HepG2 (cell line): ENCODE measurements around the gene HSF4. TPM values are rescaled to one million over a fixed set of nuclear protein-coding genes. Genes with fewer than 3 reads are reported as not detected.

ENCODE experiments used
- ATF4 ChIP-seq, 2 experiments: fragments of 450-650 bp in 1 of 2; sonication (generic) in 1 of 2; formaldehyde crosslinking; IDR thresholded peaks; 2 replicates each; pipeline versions ENCODE4 v1.5.0 to v1.8.0; 2020 to 2022; ENCODE audit warnings: mild to moderate bottlenecking in 1 of 2, missing genetic modification reagents in 1 of 2
- CEBPG ChIP-seq: IDR thresholded peaks from 2 replicates; pipeline ENCODE4 v1.6.1; 2016
- CERS6 ChIP-seq: sonication (generic); formaldehyde crosslinking; IDR thresholded peaks from 2 replicates; pipeline ENCODE4 v1.5.0; 2020; ENCODE audit warnings: missing genetic modification reagents
- ELF3 ChIP-seq: IDR thresholded peaks from 2 replicates; pipeline ENCODE4 v1.6.1; 2016; ENCODE audit warnings: missing genetic modification reagents, missing compliant biosample characterization
- FOSL1 ChIP-seq: sonication (generic); formaldehyde crosslinking; IDR thresholded peaks from 2 replicates; pipeline ENCODE4 v1.9.0; 2021; ENCODE audit warnings: missing genetic modification reagents, borderline replicate concordance
- JARID2 ChIP-seq: sonication (generic); formaldehyde crosslinking; IDR thresholded peaks from 2 replicates; pipeline ENCODE4 v1.8.1; 2023; ENCODE audit warnings: missing genetic modification reagents, inconsistent platforms; ENCODE audit not compliant: insufficient replicate concordance
- MNT ChIP-seq: fragments of 450-650 bp; IDR thresholded peaks from 2 replicates; pipeline ENCODE4 v1.6.1; 2016
- NPAS2 ChIP-seq: sonication (generic); formaldehyde crosslinking; IDR thresholded peaks from 2 replicates; pipeline ENCODE4 v1.8.0; 2022; ENCODE audit warnings: mild to moderate bottlenecking, missing genetic modification reagents, borderline replicate concordance
- NR2F1 ChIP-seq, 2 experiments: fragments of 450-650 bp in 1 of 2; formaldehyde crosslinking in 1 of 2; IDR thresholded peaks; 2 replicates each; pipeline versions ENCODE4 v1.5.0 to v1.6.1; 2016 to 2020; ENCODE audit warnings: mild to moderate bottlenecking in 1 of 2, missing compliant biosample characterization in 1 of 2, missing genetic modification reagents in 1 of 2, moderate library complexity in 1 of 2
- PHB2 ChIP-seq: fragments of 450-650 bp; IDR thresholded peaks from 2 replicates; pipeline ENCODE4 v1.6.1; 2018; ENCODE audit not compliant: partially characterized antibody
- SETDB1 ChIP-seq: sonication (generic); formaldehyde crosslinking; IDR thresholded peaks from 2 replicates; pipeline ENCODE4 v1.5.1; 2020; ENCODE audit warnings: missing genetic modification reagents, mild to moderate bottlenecking, borderline replicate concordance
- SNAPC2 ChIP-seq: sonication (generic); formaldehyde crosslinking; IDR thresholded peaks from 2 replicates; pipeline ENCODE4 v1.8.1; 2022; ENCODE audit warnings: mild to moderate bottlenecking, missing genetic modification reagents
- SRF ChIP-seq: IDR thresholded peaks from 2 replicates; pipeline ENCODE4 v1.6.1; 2011; ENCODE audit warnings: mild to moderate bottlenecking, low read depth, low read length, moderate library complexity
- TOPORS ChIP-seq: sonication (generic); formaldehyde crosslinking; IDR thresholded peaks from 2 replicates; pipeline ENCODE4 v1.8.0; 2023; ENCODE audit warnings: mild to moderate bottlenecking, missing genetic modification reagents
- USF2 ChIP-seq, 2 experiments: sonication (generic) in 1 of 2; formaldehyde crosslinking in 1 of 2; IDR thresholded peaks; 2 replicates each; pipeline versions ENCODE4 v1.5.1 to v1.6.1; 2011 to 2020; ENCODE audit warnings: borderline replicate concordance in 1 of 2, low read depth in 1 of 2, low read length in 1 of 2, mild to moderate bottlenecking in 1 of 2, missing genetic modification reagents in 1 of 2, moderate library complexity in 1 of 2
- ZC3H13 ChIP-seq: sonication (generic); formaldehyde crosslinking; IDR thresholded peaks from 2 replicates; pipeline ENCODE4 v1.8.1; 2023; ENCODE audit warnings: mild to moderate bottlenecking, missing genetic modification reagents, moderate library complexity
- ZNF263 ChIP-seq: sonication (generic); formaldehyde crosslinking; IDR thresholded peaks from 2 replicates; pipeline ENCODE4 v1.4.0; 2020; ENCODE audit warnings: missing genetic modification reagents
- ZNF484 ChIP-seq: sonication (generic); formaldehyde crosslinking; IDR thresholded peaks from 2 replicates; pipeline ENCODE4 v1.5.1; 2020; ENCODE audit warnings: mild to moderate bottlenecking, low read depth, missing genetic modification reagents, borderline replicate concordance
- ZNF800 ChIP-seq: sonication (generic); formaldehyde crosslinking; IDR thresholded peaks from 2 replicates; pipeline ENCODE4 v1.4.0; 2020; ENCODE audit warnings: missing genetic modification reagents
- ZSCAN12 ChIP-seq: sonication (generic); formaldehyde crosslinking; IDR thresholded peaks from 2 replicates; pipeline ENCODE4 v1.9.0; 2021; ENCODE audit warnings: mild to moderate bottlenecking, missing genetic modification reagents
- polyA plus RNA-seq, 8 experiments: library from polyadenylated mRNA; depleted of rRNA in 3 of 8; stranded (reverse) in 7 of 8; unstranded in 1 of 8; fragments of >200 nt; fragmentation: Illumina TruSeq in 4 of 8; extraction: Trizol in 4 of 8; gene quantifications; 2 replicates each; pipeline versions ENCODE4 v1.2.1 to v1.2.3, GENCODE V29; 2011 to 2016; ENCODE audit warnings: low read depth in 4 of 8, missing spikeins in 1 of 8, mixed read lengths in 1 of 8; ENCODE audit not compliant: insufficient read depth in 1 of 8
- total RNA-seq, 5 experiments: library from RNA; depleted of rRNA; stranded (reverse); fragments of >200 nt; fragmentation: Illumina TruSeq; extraction: Trizol; gene quantifications; 2 replicates each; pipeline ENCODE4 v1.2.3, GENCODE V29; 2016; ENCODE audit warnings: low read depth in 1 of 5

HSF4 gene
- total and polyA plus RNA-seq, 2 of the 13 experiments (the other 11 are each of a cell fraction or from before 2014, with no cell fraction given): 3.5 to 16.9 TPM

GRCh38 chr16:67158637-67159600 lies 5.6 kb upstream of the HSF4 start (continued):
- TF ChIP-seq MNT: no peak
- no peak for TF ChIP-seq ZSCAN12 (CRISPR knock-in tag)
- no peak for TF ChIP-seq ATF4 (CRISPR knock-in tag; IDR thresholded peaks at IDR 0.05)
- no peak for TF ChIP-seq TOPORS
- no peak for TF ChIP-seq NR2F1 (CRISPR knock-in tag; IDR thresholded peaks at IDR 0.05)
- TF ChIP-seq USF2 (IDR thresholded peaks at IDR 0.05; ENCODE audit: low read depth, low read length): no peak
- TF ChIP-seq USF2 (CRISPR knock-in tag; IDR thresholded peaks at IDR 0.05; ENCODE audit: borderline replicate concordance): no peak
- no peak for TF ChIP-seq CERS6 (CRISPR knock-in tag)
- TF ChIP-seq NPAS2 (CRISPR knock-in tag): no peak
- peak; percentile 17; the same call in 1 of the 2 replicates for TF ChIP-seq ZNF263 (CRISPR knock-in tag)
- no peak for TF ChIP-seq FOSL1 (CRISPR knock-in tag)
- no peak for TF ChIP-seq ZNF800 (CRISPR knock-in tag)
- TF ChIP-seq ELF3 (CRISPR knock-in tag): no peak
- TF ChIP-seq SRF: no peak
- no peak for TF ChIP-seq ZC3H13 (CRISPR knock-in tag)
- TF ChIP-seq PHB2: no peak
- TF ChIP-seq ZNF484 (CRISPR knock-in tag): no peak
- TF ChIP-seq CEBPG (CRISPR knock-in tag): no peak
- TF ChIP-seq SNAPC2: no peak
- no peak for TF ChIP-seq JARID2
- no peak for TF ChIP-seq SETDB1 (CRISPR knock-in tag)
